Breast epithelium (tissue), 4 donors: ENCODE results near the gene BIRC7. TPM values are rescaled to one million over a fixed set of nuclear protein-coding genes. Genes with fewer than 3 reads are reported as not detected.
A peak's percentile ranks its signal among the peaks of the same experiment; 100 is the strongest.

Experiments
- DNase-seq, 2 donors: peaks; one replicate each; pipeline ENCODE4 v3.0.0-alpha.2; 2019; ENCODE audit warnings: low spot score in 2 of 2
- H3K27ac ChIP-seq, 2 donors: fragments of 200-600 bp; sonication (generic) in 1 of 2; one replicate each; pipeline ENCODE4 v1.5.1; 2016 to 2019; ENCODE audit warnings: mild to moderate bottlenecking in 1 of 2
- H3K27me3 ChIP-seq, 2 donors: fragments of 200-600 bp; sonication (generic) in 1 of 2; one replicate each; pipeline versions ENCODE4 v1.5.1 to v1.6.0; 2017 to 2019; ENCODE audit warnings: control low read depth in 1 of 2, mild to moderate bottlenecking in 1 of 2
- H3K36me3 ChIP-seq: fragments of 200-600 bp; one replicate; pipeline ENCODE4 v1.5.1; 2019
- H3K4me1 ChIP-seq, 2 donors: fragments of 200-600 bp; sonication (generic); one replicate each; pipeline ENCODE4 v1.5.1; 2016 to 2019; ENCODE audit warnings: control low read depth in 1 of 2
- H3K4me3 ChIP-seq, 3 donors: fragments of 200-600 bp; sonication (generic); 1 replicate in 2 of 3; 2 replicates in 1 of 3; pipeline ENCODE4 v1.5.1; 2016 to 2019; ENCODE audit warnings: mild to moderate bottlenecking in 3 of 3, moderate library complexity in 2 of 3
- H3K9me3 ChIP-seq, 2 donors: fragments of 200-600 bp; sonication (generic) in 1 of 2; one replicate each; pipeline ENCODE4 v1.5.1; 2016 to 2019; ENCODE audit warnings: control low read depth in 1 of 2
- CTCF ChIP-seq, 3 donors: fragments of 450-650 bp; IDR thresholded peaks; one replicate each; pipeline ENCODE4 v1.5.1; 2016 to 2017; ENCODE audit warnings: antibody characterized with exemption in 3 of 3, mild to moderate bottlenecking in 3 of 3, moderate library complexity in 3 of 3
- POLR2A ChIP-seq: fragments of 450-650 bp; IDR thresholded peaks from one replicate; pipeline ENCODE4 v1.6.1; 2016; ENCODE audit warnings: antibody characterized with exemption, mild to moderate bottlenecking, moderate library complexity
- POLR2AphosphoS5 ChIP-seq, 3 donors: sonication (generic); formaldehyde crosslinking; IDR thresholded peaks; one replicate each; pipeline ENCODE4 v1.6.1; 2017; ENCODE audit warnings: antibody characterized with exemption in 3 of 3
- intact Hi-C: fragments of 100-400 bp; cut with DNase I; formaldehyde crosslinking; loops from one replicate; pipeline ENCODE4 v1.15.1; 2023; ENCODE audit warnings: low total_unique reads
- total RNA-seq, 3 donors: library from RNA; depleted of rRNA; stranded (reverse); fragments of >200 nt; gene quantifications; one replicate each; pipeline ENCODE4 v1.1.0, GENCODE V29; 2016

Gene BIRC7
- total RNA-seq, 3 donors from 2014 or later, result 0.32 to 1.2 TPM; not detected in 1

- no peak overlapping the region for H3K27ac ChIP-seq
- no peak for TF ChIP-seq POLR2A
- TF ChIP-seq CTCF (IDR thresholded peaks at IDR 0.05), result no peak
- TF ChIP-seq POLR2AphosphoS5 (IDR thresholded peaks at IDR 0.05), result no peak
- H3K27me3 ChIP-seq, result peaks cover 0 to 57% of the 10 kb centered on the region in 2 donors
- H3K4me3 ChIP-seq, result no peak overlapping the region
- H3K36me3 ChIP-seq, result no peaks in the 10 kb centered on the region
- intact Hi-C loops, result no loop called here
- no peak for DNase-seq
- no peaks in the 10 kb centered on the region for H3K9me3 ChIP-seq
- no peaks in the 10 kb centered on the region for H3K4me1 ChIP-seq
These were observed 8.0 kb downstream of the BIRC7 start for GRCh38 chr20:63243604-63244247.

- H3K27ac ChIP-seq, result no peak overlapping the region
- TF ChIP-seq CTCF (IDR thresholded peaks at IDR 0.05) (no peak), POLR2AphosphoS5 (IDR thresholded peaks at IDR 0.05) (no peak), POLR2A (no peak)
- no peaks in the 10 kb centered on the region for H3K9me3 ChIP-seq
- no peaks in the 10 kb centered on the region for H3K36me3 ChIP-seq
- peaks cover 0 to 62% of the 10 kb centered on the region in 2 donors for H3K27me3 ChIP-seq
- no peak for DNase-seq
- no peaks in the 10 kb centered on the region for H3K4me1 ChIP-seq
- intact Hi-C loops, result no loop called here
- H3K4me3 ChIP-seq, result no peak overlapping the region
These were observed 8.8 kb downstream of the BIRC7 start for GRCh38 chr20:63244468-63244867.

- no peak overlapping the region for H3K27ac ChIP-seq
- TF ChIP-seq CTCF (IDR thresholded peaks at IDR 0.05) (no peak), POLR2AphosphoS5 (IDR thresholded peaks at IDR 0.05) (no peak), POLR2A (no peak)
- H3K36me3 ChIP-seq, result no peaks in the 10 kb centered on the region
- no peak for DNase-seq
- H3K4me3 ChIP-seq, result peak overlapping the region in 1 of 3 donors; percentile 15
- H3K27me3 ChIP-seq, result peaks cover 0 to 68% of the 10 kb centered on the region in 2 donors
- intact Hi-C loops, result no loop called here
- no peaks in the 10 kb centered on the region for H3K4me1 ChIP-seq
- H3K9me3 ChIP-seq, result no peaks in the 10 kb centered on the region
These were observed 11.0 kb downstream of the BIRC7 start for GRCh38 chr20:63246490-63247288.

GRCh38 chr20:63247671-63248228 is 12.0 kb downstream of the BIRC7 start:
- intact Hi-C loops, result no loop called here
- no peaks in the 10 kb centered on the region for H3K9me3 ChIP-seq
- H3K27me3 ChIP-seq, result peaks cover 0 to 73% of the 10 kb centered on the region in 2 donors
- H3K36me3 ChIP-seq, result no peaks in the 10 kb centered on the region
- DNase-seq, result no peak
- no peak overlapping the region for H3K4me3 ChIP-seq
- no peak overlapping the region for H3K27ac ChIP-seq
- TF ChIP-seq POLR2AphosphoS5 (IDR thresholded peaks at IDR 0.05) (no peak), CTCF (IDR thresholded peaks at IDR 0.05) (no peak), POLR2A (no peak)
- H3K4me1 ChIP-seq, result no peaks in the 10 kb centered on the region
